NCI-H2227 (cell line): ENCODE results near the gene IQSEC1.

Experiments used
- DNase-seq: peaks from one replicate; lab custom pipeline; 2025; ENCODE audit not compliant: unreplicated experiment; lab: John Stamatoyannopoulos, UW

Gene IQSEC1

DNA sequence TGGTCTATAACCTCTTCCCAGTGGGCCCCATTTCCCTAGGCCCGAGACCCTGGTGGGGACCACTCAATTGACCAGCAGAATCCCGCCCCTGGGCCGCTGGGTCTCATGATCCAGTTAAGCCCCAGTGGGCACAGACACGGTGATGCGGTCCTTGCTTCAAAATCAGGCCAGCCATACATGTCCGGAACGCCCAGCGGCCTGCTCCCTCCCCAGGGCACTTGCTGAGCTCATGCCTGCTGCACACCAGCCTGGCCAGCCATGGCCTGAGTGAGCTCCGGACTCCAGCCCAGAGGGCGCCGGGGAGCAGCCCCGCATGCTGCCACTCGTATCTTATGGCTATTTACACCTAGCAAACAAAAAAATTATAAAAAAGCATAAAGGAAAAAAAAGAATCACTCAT is 34.4 kb upstream of the IQSEC1 start:
- no peak for DNase-seq

DNA sequence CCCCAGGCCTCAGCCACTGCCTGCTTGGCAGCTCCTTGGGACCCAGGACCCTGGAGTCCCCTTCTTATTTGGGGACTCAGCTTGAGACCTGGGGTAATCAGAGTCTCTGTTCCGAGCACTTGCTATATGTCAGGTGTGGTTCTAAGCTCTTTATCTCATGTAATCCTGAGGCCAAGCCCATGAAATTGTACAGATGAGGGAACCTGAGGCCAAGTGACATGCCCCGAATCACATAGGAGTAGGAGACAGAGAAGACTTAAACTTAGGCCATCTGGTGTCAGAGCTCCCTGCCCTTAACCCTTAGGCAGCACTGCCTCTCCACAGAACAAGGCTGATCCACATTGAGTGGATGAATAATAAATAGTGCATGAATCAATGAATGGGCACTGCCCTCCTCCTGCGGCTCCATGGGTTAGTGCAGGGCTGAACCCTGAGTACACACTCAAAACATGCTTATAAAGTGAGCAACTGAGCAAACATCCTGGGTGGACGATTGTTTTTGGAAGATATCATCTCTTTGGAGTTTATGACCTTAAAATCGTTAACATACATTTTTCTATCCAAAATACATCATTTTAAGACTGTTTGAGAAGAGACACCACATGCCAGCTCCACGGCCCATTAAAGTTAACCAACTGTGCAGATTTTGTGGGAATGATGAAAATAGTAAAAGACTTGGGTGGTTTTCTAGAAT is 33.2 kb upstream of the IQSEC1 start:
- no peak for DNase-seq

GRCh38 chr3:13105896-13106250 is 32.6 kb upstream of the IQSEC1 start:
- DNase-seq, result no peak

GRCh38 chr3:13105181-13105895 is 32.1 kb upstream of the IQSEC1 start:
- DNase-seq, result no peak

- DNase-seq, result no peak
Observed at GRCh38 chr3:13104511-13104910, 31.3 kb upstream of the IQSEC1 start.

GRCh38 chr3:13103416-13104058 is 30.3 kb upstream of the IQSEC1 start:
- no peak for DNase-seq

DNA sequence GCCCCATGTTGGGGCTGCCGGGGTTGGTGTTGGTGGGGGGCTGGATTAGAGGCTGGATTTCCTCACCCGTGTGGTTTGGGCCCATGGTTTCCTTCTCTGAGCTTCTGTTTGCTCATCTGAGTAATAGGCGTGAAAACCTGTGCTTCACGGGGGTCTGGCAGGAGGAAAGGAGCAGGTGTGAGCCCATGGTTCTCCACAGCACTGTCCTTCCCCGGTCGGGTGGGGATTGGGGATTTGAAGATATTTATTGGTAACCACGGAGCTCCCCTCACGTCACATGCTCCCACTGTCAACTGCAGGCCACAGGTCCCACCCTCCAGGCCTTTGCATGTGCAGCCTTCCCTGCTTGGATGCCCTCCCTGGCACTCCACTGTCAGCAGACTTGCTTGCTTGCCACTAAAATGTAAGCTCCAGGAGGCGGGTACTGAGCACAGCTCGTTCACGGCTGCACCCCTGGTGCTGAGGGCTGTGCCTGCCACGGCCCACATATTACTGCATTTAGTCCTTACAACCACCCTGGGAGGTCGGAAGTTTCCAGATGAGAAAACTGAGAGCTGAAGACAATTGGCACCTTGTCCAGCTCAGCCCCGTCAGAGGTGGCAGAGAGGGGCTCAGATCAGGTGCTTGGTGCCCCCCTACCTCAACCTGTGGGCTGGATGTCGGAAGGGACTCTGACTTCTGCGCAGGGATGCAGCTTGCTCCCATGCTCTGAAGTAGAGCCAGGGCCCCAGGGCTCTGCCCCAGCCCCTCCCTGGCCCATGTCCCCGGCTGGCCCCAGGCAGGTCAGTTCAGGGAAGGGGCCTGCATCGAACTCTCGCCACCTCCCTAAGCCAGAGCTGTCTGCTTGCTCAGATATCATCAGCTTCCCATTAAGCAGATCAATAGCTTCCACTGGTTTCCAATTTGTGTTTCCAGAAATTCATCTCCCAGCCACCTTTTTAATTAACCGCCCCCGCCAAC is 29.4 kb upstream of the IQSEC1 start:
- DNase-seq, result no peak

GRCh38 chr3:13099707-13100106 is 26.5 kb upstream of the IQSEC1 start:
- no peak for DNase-seq

- no peak for DNase-seq
Observed at GRCh38 chr3:13098192-13098988, 25.2 kb upstream of the IQSEC1 start.

DNA sequence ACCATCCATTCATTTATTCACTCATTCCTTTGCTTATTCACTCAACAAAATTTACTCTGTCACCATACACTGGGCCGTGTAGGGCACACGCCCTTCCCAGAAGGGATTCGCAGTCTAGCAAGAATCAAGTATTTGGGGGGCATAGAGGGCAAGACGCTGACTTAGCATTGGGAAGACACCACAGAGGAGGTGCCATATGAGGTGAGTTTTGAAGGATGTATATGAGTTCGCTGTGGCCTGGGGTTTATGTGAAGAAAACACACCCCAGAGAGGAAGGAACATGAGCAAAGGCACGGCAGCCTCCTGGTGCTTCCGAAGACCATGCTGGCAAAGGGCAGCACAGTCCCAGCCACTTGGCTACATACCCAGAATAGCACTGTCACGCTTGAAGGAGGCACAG is 23.1 kb upstream of the IQSEC1 start:
- DNase-seq, result no peak

- peak; percentile 81 for DNase-seq
Observed at GRCh38 chr3:13095408-13095937, 22.2 kb upstream of the IQSEC1 start.

- no peak for DNase-seq
Observed at GRCh38 chr3:13093687-13094086, 20.5 kb upstream of the IQSEC1 start.

GRCh38 chr3:13092621-13093617 is 19.7 kb upstream of the IQSEC1 start:
- no peak for DNase-seq

DNA sequence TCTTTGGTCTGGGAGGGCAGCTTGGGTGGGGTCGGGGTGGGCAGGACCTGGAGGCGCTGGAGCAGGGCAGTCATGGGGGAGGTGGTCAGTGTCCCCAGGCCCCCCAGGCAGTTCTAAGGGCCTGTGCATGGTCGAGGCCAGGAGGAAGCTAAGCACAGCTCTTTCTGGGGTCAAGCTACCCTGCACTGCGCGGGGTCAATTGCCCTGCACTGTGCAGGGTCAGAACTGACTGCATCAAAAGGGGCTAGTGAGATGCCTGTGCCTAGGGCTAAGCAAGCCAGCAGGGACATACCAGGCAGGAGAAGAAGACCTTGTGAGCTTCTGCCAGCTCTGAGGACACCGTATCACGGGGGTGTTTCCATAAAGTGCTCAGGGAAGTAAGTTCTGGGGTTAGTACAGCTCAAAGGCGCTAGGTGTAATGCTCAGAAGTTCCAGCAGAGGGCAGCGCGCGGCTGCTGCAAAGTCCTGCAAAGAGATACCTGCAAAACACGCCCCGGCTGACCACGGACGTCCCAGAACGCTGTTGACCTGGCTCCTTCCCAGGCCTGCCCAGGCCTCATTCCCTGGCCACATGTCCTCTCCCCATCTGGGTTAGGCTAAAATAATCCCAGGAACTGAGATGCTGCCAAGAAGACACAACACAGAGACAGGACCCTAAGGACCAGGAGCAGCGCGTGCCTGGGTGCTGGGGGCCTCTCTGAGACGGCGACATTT is 18.8 kb upstream of the IQSEC1 start:
- DNase-seq, result peak; percentile 67

GRCh38 chr3:13088028-13089006 is 15.1 kb upstream of the IQSEC1 start:
- no peak for DNase-seq

DNA sequence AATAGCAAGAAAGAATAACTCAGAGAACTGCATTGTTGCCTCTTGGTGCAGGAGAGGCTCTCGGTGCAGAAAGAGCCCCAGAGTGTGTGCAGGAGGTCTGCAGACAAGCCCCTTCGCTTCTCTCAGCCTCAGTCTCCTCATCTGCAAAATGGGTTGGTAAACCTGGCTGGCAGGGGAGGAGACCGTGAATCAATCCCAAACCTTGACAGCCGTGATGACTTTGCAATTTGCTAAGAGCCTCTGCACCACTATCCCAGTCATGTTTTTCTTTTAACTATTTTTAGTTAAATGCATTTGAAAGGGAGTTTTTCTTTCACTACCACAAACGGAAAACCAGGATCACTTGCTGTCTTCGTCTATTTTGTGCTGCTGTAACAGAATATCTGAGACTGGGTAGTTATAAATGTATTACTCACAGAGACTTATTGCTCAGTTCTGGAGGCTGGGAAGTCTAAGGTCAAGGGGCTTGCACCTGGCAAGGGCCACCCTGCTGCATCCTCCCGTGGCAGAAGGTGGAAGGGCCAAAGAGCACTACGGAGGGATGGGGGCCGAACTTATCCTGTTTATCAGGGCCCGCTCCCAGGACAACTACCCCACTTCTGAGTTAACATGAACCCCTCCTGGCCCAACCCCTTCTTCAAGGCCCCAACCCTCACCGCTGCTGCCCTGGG is 14.2 kb upstream of the IQSEC1 start:
- no peak for DNase-seq
